ENCODE data around the gene GALNT9.
"Not testable (repeated sequence)": the region's sequence is repeated elsewhere in the genome, so short reads cannot be mapped to it uniquely, and the experiment has no call there.

Gene GALNT9

GRCh38 chr12:132278401-132279183, 50.8 kb downstream of the GALNT9 start:
- no peak for DNase-seq (ENCODE audit: low spot score)

DNA sequence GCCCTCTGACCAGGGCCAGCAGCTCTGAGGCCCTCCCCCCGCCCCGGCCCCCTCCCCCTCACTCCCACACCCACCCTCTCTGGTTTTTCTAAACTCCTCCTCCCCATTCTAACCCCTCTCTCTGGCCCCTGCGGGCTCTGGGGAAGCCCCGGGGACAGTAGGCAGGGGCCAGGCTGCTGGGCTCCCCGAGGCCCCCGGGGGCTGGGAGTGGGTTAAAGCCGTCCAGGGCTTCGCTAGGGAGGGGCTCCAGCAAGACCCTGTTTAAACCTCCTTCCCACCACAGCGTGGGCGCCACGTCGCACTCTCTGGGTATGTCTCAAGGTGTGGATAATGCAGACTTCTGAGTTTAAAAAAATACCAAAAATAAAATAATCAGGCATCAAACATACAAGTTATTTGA, 51.4 kb downstream of the GALNT9 start:
- DNase-seq (ENCODE audit: low spot score) = no peak

DNA sequence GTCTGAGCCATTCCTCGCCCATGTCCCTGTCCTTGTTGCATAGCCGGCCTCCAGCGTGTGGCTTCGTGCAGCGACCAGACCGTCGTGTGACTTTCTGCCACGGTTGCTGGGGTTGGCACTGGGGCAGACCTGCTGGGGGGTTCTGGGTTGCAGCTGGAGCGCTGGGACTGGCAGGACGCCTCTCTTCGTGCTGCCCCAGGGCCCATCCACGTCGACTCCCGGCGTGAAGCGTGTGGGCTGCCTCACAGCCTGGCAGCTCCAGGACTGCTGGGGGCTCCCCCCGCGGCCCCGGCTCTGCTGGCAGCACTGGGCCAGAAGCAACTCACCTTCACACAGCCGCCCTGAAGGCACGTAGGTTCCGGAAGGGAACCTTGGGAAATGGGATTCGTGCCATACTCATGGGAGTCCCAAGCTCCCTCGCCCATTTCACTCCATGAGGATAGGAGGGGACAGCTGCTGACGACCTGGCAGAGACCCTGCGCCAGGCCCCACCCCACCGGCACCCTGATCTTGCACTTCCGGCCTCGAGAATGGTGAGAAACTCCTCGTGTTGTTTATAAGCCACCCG, 51.9 kb downstream of the GALNT9 start:
- no peak for DNase-seq (ENCODE audit: low spot score)

DNA sequence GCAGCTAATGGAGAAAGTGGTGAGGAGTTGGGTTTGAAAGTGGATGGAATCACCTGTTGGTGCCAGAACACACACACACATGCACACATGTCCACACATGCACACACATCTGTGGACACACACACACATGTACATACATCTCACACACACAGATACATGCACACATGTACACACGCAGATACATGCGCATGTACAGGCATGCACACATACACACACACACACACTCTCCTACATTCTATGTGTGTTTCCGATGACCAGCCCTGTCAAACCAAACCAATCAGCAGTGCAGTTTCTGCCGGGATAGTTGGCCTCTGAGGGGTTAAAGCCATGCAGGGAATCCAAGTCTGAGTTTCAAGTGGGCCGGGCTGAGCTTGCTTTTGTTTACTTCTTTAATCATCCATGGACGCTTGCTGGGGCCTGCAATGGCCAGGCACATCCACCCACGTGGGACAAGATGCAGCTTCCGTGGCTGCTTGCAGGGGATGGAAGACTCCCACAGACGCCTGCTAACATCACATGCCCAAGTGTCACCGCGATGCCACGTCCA, 52.5 kb downstream of the GALNT9 start:
- no peak for DNase-seq (ENCODE audit: low spot score)

DNA sequence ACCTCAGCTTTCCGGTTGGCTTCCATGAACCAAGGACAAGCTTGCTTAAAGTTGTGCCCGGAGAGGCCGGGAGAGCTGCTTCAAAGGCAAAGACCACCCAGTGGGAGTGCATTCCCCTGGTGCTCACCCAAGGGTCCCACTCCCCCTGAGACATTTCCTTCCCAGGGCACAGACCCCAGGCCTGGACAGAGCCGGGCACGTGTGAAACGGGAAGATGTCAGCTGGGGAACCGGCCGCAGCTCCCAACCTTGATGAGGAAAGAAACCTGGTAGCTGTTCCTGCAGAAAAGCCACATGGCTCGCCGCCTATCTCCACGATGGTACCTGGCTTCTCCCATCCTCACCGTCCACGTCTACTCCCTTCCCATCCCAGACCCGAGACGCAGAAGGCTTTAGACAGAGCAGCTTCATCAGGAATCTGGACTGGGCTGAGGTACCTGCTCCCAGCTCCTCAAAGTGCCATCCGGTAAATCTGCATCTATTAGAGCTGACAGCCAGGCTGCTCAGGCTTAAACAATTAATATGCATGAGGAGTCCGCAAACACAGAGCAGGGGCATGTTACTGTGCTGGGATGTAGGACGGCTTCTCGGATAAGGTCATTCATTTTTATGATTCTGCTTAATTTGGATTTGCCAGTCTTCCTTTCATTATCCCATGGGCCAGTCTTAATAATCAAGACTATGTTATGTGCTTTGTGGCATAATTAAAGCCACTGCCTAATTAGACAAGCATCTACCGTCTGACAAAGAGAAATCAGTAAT, 53.1 kb downstream of the GALNT9 start:
- no peak for DNase-seq (ENCODE audit: low spot score)

- no peak for DNase-seq (ENCODE audit: low spot score)
These were observed 53.8 kb downstream of the GALNT9 start for GRCh38 chr12:132275631-132276030.

GRCh38 chr12:132275110-132275531, 54.3 kb downstream of the GALNT9 start:
- DNase-seq (ENCODE audit: low spot score) = no peak

- no peak for DNase-seq (ENCODE audit: low spot score)
These were observed 55.4 kb downstream of the GALNT9 start for GRCh38 chr12:132273992-132274334.

GRCh38 chr12:132272711-132273110, 56.7 kb downstream of the GALNT9 start:
- DNase-seq (ENCODE audit: low spot score) = no peak

DNA sequence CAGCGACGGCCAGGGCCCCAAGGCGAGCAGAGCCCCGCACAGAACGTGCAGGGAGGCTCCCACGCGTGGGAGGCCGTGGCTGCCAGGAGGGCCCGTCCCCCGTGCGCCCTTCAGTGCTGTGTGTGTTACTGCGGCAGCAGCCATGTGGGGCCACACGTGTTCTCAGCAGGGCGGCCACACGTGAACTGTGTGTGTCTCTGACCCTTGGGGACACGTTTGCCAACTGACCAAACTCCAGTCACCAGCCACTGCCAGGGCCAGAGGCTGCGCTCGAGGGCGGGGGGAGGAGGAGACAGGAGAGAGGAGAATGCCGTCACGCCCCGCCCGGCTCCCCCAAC, 57.7 kb downstream of the GALNT9 start:
- no peak for DNase-seq (ENCODE audit: low spot score)

GRCh38 chr12:132270969-132271754, 58.2 kb downstream of the GALNT9 start:
- DNase-seq (ENCODE audit: low spot score) = no peak

DNA sequence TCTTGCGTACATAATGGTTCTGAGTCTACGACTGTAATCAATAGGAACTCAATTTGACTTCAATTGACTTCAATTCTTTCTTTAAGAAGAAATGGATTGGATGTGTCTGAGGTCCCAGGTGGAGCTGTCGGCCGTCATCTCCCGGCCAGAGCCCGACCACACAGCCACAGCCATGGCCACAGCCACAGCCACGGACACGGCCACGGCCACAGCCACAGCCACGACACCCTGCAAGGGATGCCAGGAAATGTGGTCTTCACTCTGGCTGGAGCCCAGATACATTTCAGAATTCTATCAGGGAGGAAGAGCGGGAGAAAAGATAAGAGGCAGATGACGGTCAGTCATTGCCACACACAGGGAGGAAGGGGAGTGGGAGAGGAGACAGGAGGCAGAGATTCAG, 58.9 kb downstream of the GALNT9 start:
- DNase-seq (ENCODE audit: low spot score) = no peak

- DNase-seq (ENCODE audit: low spot score) = no peak
These were observed 60.0 kb downstream of the GALNT9 start for GRCh38 chr12:132269271-132269968.

GRCh38 chr12:132268674-132269073, 60.7 kb downstream of the GALNT9 start:
- DNase-seq (ENCODE audit: low spot score) = no peak

DNA sequence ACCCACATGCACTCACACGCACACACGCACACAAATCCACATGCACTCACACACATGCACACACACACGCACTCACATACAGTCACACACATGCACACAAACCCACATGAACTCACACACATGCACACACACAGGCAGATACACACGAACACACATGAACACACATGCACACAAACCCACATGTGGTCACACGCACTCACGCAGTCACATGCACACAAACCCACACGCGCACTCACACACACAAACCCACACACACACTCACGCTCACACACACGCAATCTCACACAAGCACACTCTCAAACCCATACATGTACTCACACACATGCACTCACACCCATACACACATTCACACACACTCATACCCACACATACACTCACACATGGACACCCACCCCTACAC, 61.5 kb downstream of the GALNT9 start:
- DNase-seq (ENCODE audit: low spot score) = no peak

- no peak for DNase-seq (ENCODE audit: low spot score)
These were observed 62.6 kb downstream of the GALNT9 start for GRCh38 chr12:132266802-132267201.

DNA sequence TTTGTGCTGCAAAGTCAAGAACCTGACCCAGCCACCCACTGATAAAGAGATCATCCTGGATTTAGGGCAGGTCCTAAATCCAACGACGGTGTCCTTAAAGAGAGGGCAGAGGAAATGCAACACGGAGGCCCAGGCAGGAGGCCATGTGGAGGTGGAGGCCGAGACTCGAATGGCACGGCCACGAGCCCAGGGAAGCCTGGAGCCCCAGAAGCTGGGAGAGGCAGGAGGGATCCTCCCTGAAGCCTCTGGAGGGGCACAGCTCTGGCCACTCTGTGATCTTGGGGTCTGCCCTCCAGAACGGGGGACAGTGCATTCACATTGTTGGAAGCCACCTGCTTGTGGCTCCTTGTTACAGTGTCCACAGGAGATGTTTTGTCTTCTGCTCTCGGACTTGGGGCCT, 63.0 kb downstream of the GALNT9 start:
- no peak for DNase-seq (ENCODE audit: low spot score)

GRCh38 chr12:132265822-132266221, 63.6 kb downstream of the GALNT9 start:
- DNase-seq (ENCODE audit: low spot score) = not testable (repeated sequence)

DNA sequence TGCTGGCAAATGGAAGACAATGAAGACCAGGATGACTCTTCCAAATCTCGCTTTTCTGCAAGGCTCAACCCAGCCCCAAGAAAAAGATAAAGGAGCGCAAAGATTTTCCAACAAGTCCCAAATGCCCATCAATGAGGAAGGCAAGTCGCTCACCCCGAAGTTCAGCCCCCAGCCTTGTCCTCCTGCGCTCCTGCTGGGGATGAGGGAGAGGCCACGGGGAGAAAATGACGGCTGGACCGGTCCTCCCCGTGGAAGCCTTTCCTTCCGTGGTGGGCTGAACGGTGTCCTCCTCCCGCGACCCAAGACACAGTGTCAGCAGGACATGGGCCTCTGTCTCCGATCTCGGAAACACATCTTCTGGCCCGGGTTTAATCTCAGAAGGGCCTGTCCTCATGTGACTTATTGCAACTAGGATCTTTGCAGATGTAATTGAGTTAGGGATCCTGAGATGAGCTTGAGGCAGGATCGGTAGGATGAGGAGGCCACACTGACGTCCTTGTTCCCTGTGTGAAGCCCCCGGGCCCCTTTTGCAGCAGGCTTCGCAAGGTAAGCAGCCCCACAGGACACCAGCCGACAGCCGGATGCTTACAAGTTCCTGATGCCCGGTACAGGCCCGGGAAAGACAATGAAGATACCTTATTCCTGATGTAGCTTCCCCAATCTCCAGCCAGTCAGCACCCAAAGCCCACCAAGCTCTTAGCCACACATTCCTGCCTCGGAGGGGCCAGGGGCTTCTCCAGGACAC, 64.2 kb downstream of the GALNT9 start:
- DNase-seq (ENCODE audit: low spot score) = no peak

DNA sequence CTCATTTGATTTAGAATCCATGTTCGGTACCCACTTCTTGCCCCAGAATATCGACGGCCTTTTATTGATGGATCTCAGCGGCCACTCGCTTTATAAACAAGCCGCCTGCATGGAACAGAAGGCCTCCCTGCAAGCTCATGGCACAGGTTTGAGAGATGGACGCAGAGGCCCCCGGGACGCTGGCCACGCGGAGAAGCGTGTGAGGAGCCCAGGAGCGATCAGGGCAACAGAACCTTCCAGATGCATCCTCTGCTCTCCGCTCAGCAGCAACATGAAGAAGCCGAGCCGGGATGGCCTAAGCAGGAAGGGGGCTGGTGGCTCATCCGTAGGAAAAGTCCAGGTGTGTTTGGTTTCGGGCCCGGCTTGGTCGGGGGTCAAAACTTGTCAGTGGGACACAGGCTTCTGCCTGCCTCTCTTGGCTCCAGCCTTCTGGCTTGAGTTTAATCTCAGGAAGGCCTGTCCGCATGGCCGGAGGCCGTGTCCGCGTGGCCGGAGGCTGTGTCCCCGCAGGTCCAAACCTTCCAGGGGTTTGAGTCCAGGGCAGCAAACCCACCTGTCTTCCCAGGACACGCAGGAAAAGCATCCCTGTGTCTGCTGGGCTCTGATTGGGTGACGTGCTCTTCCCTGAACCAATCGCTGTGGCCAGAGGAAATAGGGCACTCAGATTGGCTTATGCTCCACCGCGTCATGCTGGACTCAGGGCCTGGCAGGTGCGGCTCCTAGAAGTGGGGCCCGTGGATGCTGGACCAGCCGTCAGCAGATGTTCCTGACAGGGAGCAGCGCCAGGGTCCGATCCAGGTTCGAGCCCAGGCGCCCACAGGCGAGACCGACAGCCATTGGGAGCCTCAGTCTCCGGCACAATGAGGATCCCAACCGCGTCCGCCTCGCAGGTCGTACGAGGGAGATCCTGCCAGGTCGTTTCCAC, 65.0 kb downstream of the GALNT9 start:
- DNase-seq (ENCODE audit: low spot score) = no peak
